ENCODE data around the gene SLC38A4.

DNA sequence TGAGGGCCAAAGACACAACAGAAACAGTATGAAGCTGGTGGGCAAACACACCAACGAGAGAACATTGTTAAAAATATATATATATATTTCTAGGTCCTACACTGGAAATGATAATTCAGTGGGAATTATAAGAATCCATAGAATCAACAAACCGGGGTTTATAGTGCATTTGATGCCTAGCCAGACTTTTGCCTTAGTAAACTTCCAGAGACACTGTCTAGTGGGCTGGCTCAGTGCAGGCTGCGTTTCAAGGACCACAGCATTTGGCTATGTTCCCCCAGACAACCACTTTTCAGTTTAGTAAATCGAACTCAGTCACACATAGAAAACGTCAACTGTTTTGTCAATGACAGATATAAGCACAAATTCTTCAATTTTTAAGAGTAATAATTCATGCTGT lies 41.9 kb downstream of the SLC38A4 start:
- TF ChIP-seq, protein P1, sequence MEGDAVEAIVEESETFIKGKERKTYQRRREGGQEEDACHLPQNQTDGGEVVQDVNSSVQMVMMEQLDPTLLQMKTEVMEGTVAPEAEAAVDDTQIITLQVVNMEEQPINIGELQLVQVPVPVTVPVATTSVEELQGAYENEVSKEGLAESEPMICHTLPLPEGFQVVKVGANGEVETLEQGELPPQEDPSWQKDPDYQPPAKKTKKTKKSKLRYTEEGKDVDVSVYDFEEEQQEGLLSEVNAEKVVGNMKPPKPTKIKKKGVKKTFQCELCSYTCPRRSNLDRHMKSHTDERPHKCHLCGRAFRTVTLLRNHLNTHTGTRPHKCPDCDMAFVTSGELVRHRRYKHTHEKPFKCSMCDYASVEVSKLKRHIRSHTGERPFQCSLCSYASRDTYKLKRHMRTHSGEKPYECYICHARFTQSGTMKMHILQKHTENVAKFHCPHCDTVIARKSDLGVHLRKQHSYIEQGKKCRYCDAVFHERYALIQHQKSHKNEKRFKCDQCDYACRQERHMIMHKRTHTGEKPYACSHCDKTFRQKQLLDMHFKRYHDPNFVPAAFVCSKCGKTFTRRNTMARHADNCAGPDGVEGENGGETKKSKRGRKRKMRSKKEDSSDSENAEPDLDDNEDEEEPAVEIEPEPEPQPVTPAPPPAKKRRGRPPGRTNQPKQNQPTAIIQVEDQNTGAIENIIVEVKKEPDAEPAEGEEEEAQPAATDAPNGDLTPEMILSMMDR (IDR thresholded peaks at IDR 0.05; ENCODE audit: insufficient read depth, low read length, poor library complexity, severe bottlenecking): no peak
- no peak for TF ChIP-seq EZH2phosphoT487 (conservative IDR thresholded peaks at IDR 0.05; ENCODE audit: low read length)
